NT2/D1 (cell line): Measurements from ENCODE around the gene CAPN12.

Experiments
- SUZ12 ChIP-seq: IDR thresholded peaks from 2 replicates; pipeline ENCODE4 v1.6.1; 2011; ENCODE audit not compliant: insufficient read length, insufficient read depth; ENCODE audit errors: extremely low read depth
- ZNF274 ChIP-seq: IDR thresholded peaks from 2 replicates; pipeline ENCODE4 v1.6.1; 2011; ENCODE audit warnings: mild to moderate bottlenecking, low read depth, low read length

- TF ChIP-seq ZNF274 (no peak), SUZ12 (no peak)
Measured at GRCh38 chr19:38684862-38685665, 59.2 kb downstream of the CAPN12 start.
